Fibroblast of skin of back (primary cell): ENCODE data around the gene PLB1.
A peak's percentile ranks its signal among the peaks of the same experiment; 100 is the strongest.
"Not testable (repeated sequence)": the region's sequence is repeated elsewhere in the genome, so short reads cannot be mapped to it uniquely, and the experiment has no call there.

ENCODE experiments used
- DNase-seq: peaks from one replicate; pipeline ENCODE4 v3.0.0-alpha.2; 2013

The PLB1 gene

GRCh38 chr2:28652217-28652616 lies 156.4 kb downstream of the PLB1 start:
- no peak for DNase-seq

GRCh38 chr2:28653892-28654662 lies 158.2 kb downstream of the PLB1 start:
- DNase-seq, result no peak

GRCh38 chr2:28654663-28655320 lies 158.9 kb downstream of the PLB1 start:
- no peak for DNase-seq

GRCh38 chr2:28656937-28657615 lies 161.2 kb downstream of the PLB1 start:
- DNase-seq, result no peak

GRCh38 chr2:28658369-28658768 lies 162.5 kb downstream of the PLB1 start:
- peak; percentile 63 for DNase-seq

GRCh38 chr2:28659127-28659526 lies 163.3 kb downstream of the PLB1 start:
- DNase-seq, result no peak

- DNase-seq, result peak; percentile 78
These were observed 165.7 kb downstream of the PLB1 start for GRCh38 chr2:28661589-28662001.

- DNase-seq, result peak; percentile 36
These were observed 166.2 kb downstream of the PLB1 start for GRCh38 chr2:28662044-28662443.

GRCh38 chr2:28662468-28663181 lies 166.8 kb downstream of the PLB1 start:
- peak; percentile 69 for DNase-seq

- peak; percentile 78 for DNase-seq
These were observed 167.5 kb downstream of the PLB1 start for GRCh38 chr2:28663359-28663758.

GRCh38 chr2:28664120-28664842 lies 168.4 kb downstream of the PLB1 start:
- DNase-seq, result no peak

- DNase-seq, result peak; percentile 68
These were observed 169.3 kb downstream of the PLB1 start for GRCh38 chr2:28665041-28665704.

GRCh38 chr2:28665811-28666377 lies 170.0 kb downstream of the PLB1 start:
- DNase-seq, result not testable (repeated sequence)

- peak; percentile 12 for DNase-seq
These were observed 170.8 kb downstream of the PLB1 start for GRCh38 chr2:28666496-28667184.

GRCh38 chr2:28667261-28667660 lies 171.4 kb downstream of the PLB1 start:
- DNase-seq, result no peak

GRCh38 chr2:28668106-28668814 lies 172.4 kb downstream of the PLB1 start:
- no peak for DNase-seq

- no peak for DNase-seq
These were observed 173.0 kb downstream of the PLB1 start for GRCh38 chr2:28668880-28669279.

GRCh38 chr2:28670856-28671255 lies 175.0 kb downstream of the PLB1 start:
- DNase-seq, result no peak

- no peak for DNase-seq
These were observed 177.5 kb downstream of the PLB1 start for GRCh38 chr2:28673338-28673737.
